HepG2 (cell line): ENCODE measurements around the gene ADARB2. TPM values are rescaled to one million over a fixed set of nuclear protein-coding genes. Genes with fewer than 3 reads are reported as not detected.

Experiments
- ATAC-seq: fragments of 200-7000 bp; cut with Tn5 transposase; 3 replicates; pipeline ENCODE4 v1.9.1; 2020; ENCODE audit warnings: mild to moderate bottlenecking, moderate library complexity
- BruUV-seq: library from RNA; stranded (reverse); fragments of 400-500 nt; replicated peaks from 2 replicates; lab custom pipeline; 2021; lab: Mats Ljungman, UMichigan
- CTCF ChIA-PET: fragments of 300-600 bp; formaldehyde crosslinking; extraction: SDS; loops from one replicate; lab custom pipeline; 2021; ENCODE audit warnings: low total read pairs, inconsistent platforms, low intra/inter-chr PET ratio; lab: Yijun Ruan, JAX
- POLR2A ChIA-PET: fragments of 350-600 bp; sonication (Branson Sonifier 250); formaldehyde crosslinking; loops from one replicate; lab custom pipeline; 2020; ENCODE audit warnings: antibody characterized with exemption, inconsistent platforms; lab: Yijun Ruan, JAX
- DNase-seq: peaks from one replicate; pipeline ENCODE4 v3.0.0-alpha.2; 2015; ENCODE audit warnings: low spot score
- FAIRE-seq: peaks from 3 replicates; lab custom pipeline; 2011; peaks lifted over from hg19 to GRCh38; lab: Jason Lieb, UNC
- H2AFZ ChIP-seq: one replicate; pipeline ENCODE4 v1.6.1; 2011; ENCODE audit warnings: low read length, inconsistent platforms
- H3K27ac ChIP-seq: fragments of 300-600 bp; 3 replicates; pipeline ENCODE4 v1.8.0; 2011; ENCODE audit warnings: mixed run types, mild to moderate bottlenecking, mixed read lengths, low read length, inconsistent platforms; ENCODE audit not compliant: insufficient read depth; ENCODE audit errors: extremely low read length
- H3K27me3 ChIP-seq, 2 experiments: fragments of 200-600 bp in 1 of 2; 2 replicates in 1 of 2; 3 replicates in 1 of 2; pipeline versions ENCODE4 v1.6.0 to v1.8.0; 2011; ENCODE audit warnings: low read length in 2 of 2, mild to moderate bottlenecking in 2 of 2, moderate library complexity in 2 of 2, inconsistent platforms in 1 of 2; ENCODE audit not compliant: insufficient read depth in 2 of 2, control insufficient read depth in 1 of 2
- H3K36me3 ChIP-seq, 2 experiments: fragments of 200-600 bp in 1 of 2; replicated peaks in 1 of 2; 2 replicates in 1 of 2; 3 replicates in 1 of 2; pipeline versions ENCODE4 v1.5.1 to v1.8.0; 2011; ENCODE audit warnings: low read length in 2 of 2, inconsistent platforms in 1 of 2; ENCODE audit not compliant: insufficient read depth in 2 of 2, control insufficient read depth in 1 of 2
- H3K4me1 ChIP-seq: 2 replicates; pipeline ENCODE4 v1.5.1; 2012; ENCODE audit warnings: low read length, inconsistent platforms; ENCODE audit not compliant: insufficient read depth
- H3K4me2 ChIP-seq: 2 replicates; pipeline ENCODE4 v1.6.0; 2011; ENCODE audit warnings: low read depth, low read length, inconsistent platforms
- H3K4me3 ChIP-seq, 3 experiments: fragments of 200-600 bp in 1 of 3; sonication (generic), shearing (Covaris generic) in 1 of 3; replicated peaks in 1 of 3; 2 replicates each; pipeline ENCODE4 v1.5.1; 2011 to 2016; ENCODE audit warnings: low read length in 3 of 3, inconsistent platforms in 2 of 3, low read depth in 2 of 3, mild to moderate bottlenecking in 2 of 3, control low read depth in 1 of 3, mixed read lengths in 1 of 3; ENCODE audit not compliant: insufficient read depth in 1 of 3
- H3K79me2 ChIP-seq: one replicate; pipeline ENCODE4 v1.6.1; 2011; ENCODE audit warnings: low read length, inconsistent platforms; ENCODE audit not compliant: insufficient read depth
- H3K9ac ChIP-seq: 2 replicates; pipeline ENCODE4 v1.6.0; 2011; ENCODE audit warnings: mild to moderate bottlenecking, low read depth, low read length, inconsistent platforms; ENCODE audit not compliant: insufficient read depth
- H3K9me3 ChIP-seq: 2 replicates; pipeline ENCODE4 v1.5.1; 2012; ENCODE audit warnings: mild to moderate bottlenecking, low read length
- H4K20me1 ChIP-seq: 2 replicates; pipeline ENCODE4 v1.6.0; 2011; ENCODE audit warnings: inconsistent platforms, mild to moderate bottlenecking, low read length, moderate library complexity; ENCODE audit not compliant: insufficient read depth
- CC2D1A ChIP-seq: sonication (generic); formaldehyde crosslinking; IDR thresholded peaks from 2 replicates; pipeline ENCODE4 v1.8.1; 2023; ENCODE audit warnings: mild to moderate bottlenecking, missing genetic modification reagents
- HDAC2 ChIP-seq: sonication (generic); formaldehyde crosslinking; IDR thresholded peaks from 2 replicates; pipeline ENCODE4 v1.4.0; 2020; ENCODE audit warnings: missing genetic modification reagents
- HOXD1 ChIP-seq: sonication (generic); formaldehyde crosslinking; IDR thresholded peaks from 2 replicates; pipeline ENCODE4 v1.5.0; 2020; ENCODE audit warnings: missing genetic modification reagents
- MTF1 ChIP-seq: sonication (generic); formaldehyde crosslinking; IDR thresholded peaks from 2 replicates; pipeline ENCODE4 v1.5.0; 2020; ENCODE audit warnings: missing genetic modification reagents
- NFE2L2 ChIP-seq: fragments of 150-350 bp; IDR thresholded peaks from 2 replicates; pipeline ENCODE4 v1.6.1; 2014; ENCODE audit warnings: low read length
- SAFB2 ChIP-seq: sonication (generic); formaldehyde crosslinking; IDR thresholded peaks from 2 replicates; pipeline ENCODE4 v1.5.1; 2020; ENCODE audit warnings: missing genetic modification reagents, low read depth, mild to moderate bottlenecking, borderline replicate concordance
- SRSF1 ChIP-seq: fragments of 200-400 bp; formaldehyde crosslinking; optimal IDR thresholded peaks from 2 replicates; pipeline ENCODE3; 2017; ENCODE audit warnings: mild to moderate bottlenecking, low read depth, low read length, moderate library complexity
- WIZ ChIP-seq: sonication (generic); formaldehyde crosslinking; IDR thresholded peaks from 2 replicates; pipeline ENCODE4 v1.5.1; 2020; ENCODE audit warnings: mild to moderate bottlenecking, missing genetic modification reagents
- ZFYVE20 ChIP-seq: sonication (generic); formaldehyde crosslinking; IDR thresholded peaks from 2 replicates; pipeline ENCODE4 v1.8.0; 2023; ENCODE audit warnings: low read depth, mild to moderate bottlenecking, moderate library complexity, missing genetic modification reagents, borderline replicate concordance
- ZNF468 ChIP-seq: sonication (generic); formaldehyde crosslinking; IDR thresholded peaks from 2 replicates; pipeline ENCODE4 v1.8.0; 2022; ENCODE audit warnings: mild to moderate bottlenecking, moderate library complexity, missing genetic modification reagents
- ZNF816 ChIP-seq: sonication (generic); formaldehyde crosslinking; IDR thresholded peaks from 2 replicates; pipeline ENCODE4 v1.8.0; 2022; ENCODE audit warnings: missing genetic modification reagents, mild to moderate bottlenecking, borderline replicate concordance
- WGBS: methylation state at CpG from one replicate; pipeline ENCODE4 v1.1.6; 2017; ENCODE audit warnings: low lambda C conversion rate; 5-methylcytosine and 5-hydroxymethylcytosine counted together
- in situ Hi-C: cut with HindIII; loops from 2 replicates; pipeline ENCODE4 v1.10.0; 2017; ENCODE audit warnings: low pct_unique_long_range_greater_than_20kb; ENCODE audit not compliant: extremely low pct_ligation_motif_present
- intact Hi-C: fragments of 100-400 bp; cut with micrococcal nuclease; formaldehyde crosslinking; loops from one replicate; pipeline ENCODE4 v1.10.0; 2022; ENCODE audit not compliant: unreplicated experiment
- polyA plus RNA-seq, 8 experiments: library from polyadenylated mRNA; depleted of rRNA in 3 of 8; stranded (reverse) in 7 of 8; unstranded in 1 of 8; fragments of >200 nt; fragmentation: Illumina TruSeq in 4 of 8; extraction: Trizol in 4 of 8; gene quantifications; 2 replicates each; pipeline versions ENCODE4 v1.2.1 to v1.2.3, GENCODE V29; 2011 to 2016; ENCODE audit warnings: low read depth in 4 of 8, missing spikeins in 1 of 8, mixed read lengths in 1 of 8; ENCODE audit not compliant: insufficient read depth in 1 of 8
- total RNA-seq, 5 experiments: library from RNA; depleted of rRNA; stranded (reverse); fragments of >200 nt; fragmentation: Illumina TruSeq; extraction: Trizol; gene quantifications; 2 replicates each; pipeline ENCODE4 v1.2.3, GENCODE V29; 2016; ENCODE audit warnings: low read depth in 1 of 5
- TF ChIP-seq, protein P1 (sequence below): sonication (generic); formaldehyde crosslinking; IDR thresholded peaks from 2 replicates; pipeline ENCODE4 v1.5.1; 2020; ENCODE audit warnings: missing genetic modification reagents, mild to moderate bottlenecking, borderline replicate concordance
- TF ChIP-seq, protein P2 (sequence below): sonication (generic); formaldehyde crosslinking; IDR thresholded peaks from 2 replicates; pipeline ENCODE4 v1.8.1; 2023; ENCODE audit warnings: missing genetic modification reagents, inconsistent platforms, borderline replicate concordance

Gene ADARB2
- total and polyA plus RNA-seq, 2 of the 13 experiments (the other 11 are each of a cell fraction or from before 2014, with no cell fraction given): not detected

DNA sequence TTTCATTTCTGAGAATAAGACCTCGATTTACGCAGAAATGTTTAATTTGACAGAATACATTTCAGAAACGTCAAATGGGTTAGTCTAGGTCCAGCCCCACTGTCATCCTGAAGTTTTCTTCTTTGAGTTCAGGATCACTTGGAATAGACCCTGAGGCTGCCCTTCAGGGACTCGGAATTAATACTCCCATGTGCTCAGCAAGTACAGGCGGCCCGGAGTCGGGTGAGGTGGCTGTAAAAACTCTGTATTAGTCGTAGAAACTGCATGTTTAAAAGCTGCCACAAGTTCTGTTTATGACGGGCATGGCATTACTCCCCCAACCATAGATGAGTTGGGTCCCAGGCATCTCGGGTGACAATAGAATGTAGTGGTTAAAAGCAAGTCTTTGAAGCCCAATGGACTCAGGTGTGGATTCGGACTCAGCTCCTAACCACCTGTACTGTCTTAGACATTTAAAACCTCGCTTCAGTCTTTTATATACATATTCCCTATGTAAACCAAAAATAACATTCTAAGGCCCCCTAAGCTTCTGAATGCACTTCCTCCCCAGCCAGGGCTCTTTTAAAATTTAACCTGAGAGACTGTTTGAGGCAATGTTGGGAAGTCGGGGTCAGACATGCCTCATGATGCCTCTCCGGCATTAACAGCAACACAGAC, 216.3 kb downstream of the ADARB2 start:
- TF ChIP-seq SRSF1: no peak
- no peak for TF ChIP-seq CC2D1A (CRISPR knock-in tag)
- no peak for TF ChIP-seq HDAC2
- TF ChIP-seq WIZ (CRISPR knock-in tag): no peak
- TF ChIP-seq MTF1 (CRISPR knock-in tag): no peak
- TF ChIP-seq ZNF816 (CRISPR knock-in tag): no peak
- TF ChIP-seq NFE2L2: no peak
- TF ChIP-seq ZFYVE20 (CRISPR knock-in tag): no peak
- TF ChIP-seq, protein P1, sequence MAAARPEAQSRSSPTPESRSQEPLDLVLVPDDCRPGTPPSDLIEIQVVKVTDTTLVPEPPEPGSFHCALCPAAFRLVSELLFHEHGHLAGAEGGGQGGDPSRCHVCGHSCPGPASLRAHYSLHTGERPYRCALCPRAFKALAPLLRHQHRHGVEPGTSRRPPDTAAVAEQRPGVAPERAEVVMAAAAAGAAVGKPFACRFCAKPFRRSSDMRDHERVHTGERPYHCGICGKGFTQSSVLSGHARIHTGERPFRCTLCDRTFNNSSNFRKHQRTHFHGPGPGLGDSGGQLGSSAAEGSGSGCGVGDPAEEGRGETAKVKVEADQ (CRISPR knock-in tag): no peak
- TF ChIP-seq HOXD1 (CRISPR knock-in tag): no peak
- TF ChIP-seq SAFB2 (CRISPR knock-in tag): no peak
- TF ChIP-seq, protein P2, sequence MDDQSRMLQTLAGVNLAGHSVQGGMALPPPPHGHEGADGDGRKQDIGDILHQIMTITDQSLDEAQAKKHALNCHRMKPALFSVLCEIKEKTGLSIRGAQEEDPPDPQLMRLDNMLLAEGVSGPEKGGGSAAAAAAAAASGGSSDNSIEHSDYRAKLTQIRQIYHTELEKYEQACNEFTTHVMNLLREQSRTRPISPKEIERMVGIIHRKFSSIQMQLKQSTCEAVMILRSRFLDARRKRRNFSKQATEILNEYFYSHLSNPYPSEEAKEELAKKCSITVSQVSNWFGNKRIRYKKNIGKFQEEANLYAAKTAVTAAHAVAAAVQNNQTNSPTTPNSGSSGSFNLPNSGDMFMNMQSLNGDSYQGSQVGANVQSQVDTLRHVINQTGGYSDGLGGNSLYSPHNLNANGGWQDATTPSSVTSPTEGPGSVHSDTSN: no peak
- no peak for TF ChIP-seq ZNF468 (CRISPR knock-in tag)
- no peaks in the 10 kb centered on the region for H4K20me1 ChIP-seq
- ChIA-PET POLR2A (no interaction called here), CTCF (no interaction called here)
- H3K4me2 ChIP-seq: no peak overlapping the region
- intact Hi-C loops: no loop called here
- no peaks in the 10 kb centered on the region for H3K36me3 ChIP-seq
- H2AFZ ChIP-seq: no peak overlapping the region
- H3K9me3 ChIP-seq: no peaks in the 10 kb centered on the region
- BruUV-seq: no TSS peak
- H3K4me1 ChIP-seq: no peaks in the 10 kb centered on the region
- DNase-seq (no peak), ATAC-seq (no peak), FAIRE-seq (no peak)
- no peak overlapping the region for H3K4me3 ChIP-seq
- H3K27ac ChIP-seq: no peak overlapping the region
- WGBS: 30% methylated on average over 14 of the region's 14 CpGs
- no peak overlapping the region for H3K9ac ChIP-seq
- no peaks in the 10 kb centered on the region for H3K79me2 ChIP-seq
- in situ Hi-C loops: no loop called here
- H3K27me3 ChIP-seq: peaks cover 4 to 32% of the 10 kb centered on the region in 2 experiments
